ENCODE results near the gene C6orf15. TPM values are rescaled to one million over a fixed set of nuclear protein-coding genes. Genes with fewer than 3 reads are reported as not detected.

Gene C6orf15
- total RNA-seq, 1 experiment from 2014 or later: not detected

DNA sequence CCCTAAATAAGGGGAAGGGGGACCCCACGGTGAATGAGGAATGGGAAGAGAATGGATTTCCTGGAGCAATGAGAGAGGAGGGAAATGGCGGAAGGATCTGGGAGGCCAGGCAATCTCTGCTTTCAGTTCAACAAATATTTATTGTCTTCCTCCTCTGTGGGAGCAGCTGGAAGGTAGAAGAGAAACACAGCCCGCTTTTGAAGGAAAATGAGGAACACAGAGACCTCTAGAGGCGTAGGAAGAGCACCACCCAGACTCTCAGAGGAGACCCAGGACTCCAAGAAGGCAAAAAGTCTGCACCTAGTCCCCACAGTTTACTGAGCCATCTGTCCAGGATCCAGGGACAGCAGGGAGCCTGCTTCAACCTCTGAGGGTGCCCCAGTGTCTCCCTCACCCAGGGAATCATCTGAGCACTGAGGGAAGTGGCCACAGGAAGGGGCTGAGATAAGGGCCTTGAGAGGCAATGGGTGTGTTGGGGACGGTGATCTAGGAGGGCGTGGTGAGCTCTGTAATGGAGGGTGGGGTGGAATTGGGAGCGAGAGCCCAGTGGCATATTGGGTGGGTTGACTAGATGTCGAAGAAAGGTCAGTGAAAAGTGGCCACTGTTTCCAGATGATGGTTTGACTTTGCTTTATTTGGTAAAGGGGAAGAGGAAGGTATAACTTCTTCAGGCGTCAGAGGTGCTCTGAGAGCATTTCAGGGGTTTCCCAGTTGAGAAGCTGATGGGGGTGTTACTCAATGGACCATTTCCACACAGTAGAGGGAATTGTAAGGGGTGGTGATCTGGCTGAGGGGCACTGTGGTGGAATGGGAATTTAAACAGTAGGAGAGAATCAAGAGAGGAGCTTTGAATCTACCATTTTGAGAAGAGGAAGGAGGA is 2.8 kb upstream of the C6orf15 start (continued):
- TF ChIP-seq SP1 (IDR thresholded peaks at IDR 0.05; ENCODE audit: low read depth) (no peak), RAD21 (IDR thresholded peaks at IDR 0.05; ENCODE audit: low read depth) (peak; percentile 60)

DNA sequence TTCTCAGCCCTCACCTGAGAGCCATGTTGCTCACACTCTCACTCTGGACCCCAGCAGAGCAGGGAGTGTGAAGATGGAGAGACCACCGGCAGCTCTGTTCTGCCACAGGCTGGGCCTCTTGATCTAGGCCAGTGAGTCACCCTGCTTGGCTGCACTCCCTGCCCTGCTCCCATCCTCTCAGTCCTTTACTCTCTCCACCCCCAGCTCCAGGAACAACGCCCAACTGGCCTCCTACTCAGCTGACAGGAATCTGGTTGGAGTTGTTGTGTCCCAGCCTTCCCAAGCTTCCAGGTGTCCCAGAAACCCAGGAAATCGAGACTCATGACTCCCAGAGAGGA is 2.1 kb upstream of the C6orf15 start, which contains the start of gene PSORS1C1:
Gene PSORS1C1 (plus strand): TSS at position 260 of the 338 bp plus-strand sequence. CDS start 14,833 bp downstream, outside the sequence.
- intact Hi-C loops (cut with micrococcal nuclease): loop anchor here (1.0 kb wide), 1 partner anchor 12 kb away; no protein-coding TSS in a partner anchor
- H3K27ac ChIP-seq (ENCODE audit: low read depth, low read length): peak within 1 kb of the TSS; percentile 83
- H3K79me2 ChIP-seq (ENCODE audit: insufficient read depth, low read length): peaks cover 8% of the 10 kb centered on the region; the same call in 1 of the 2 replicates
- H3K4me3 ChIP-seq (replicated peaks in 1 of 2; ENCODE audit: low read depth in 1 of 2, low read length in 2 of 2): peak within 1 kb of the TSS; percentile 51 to 64
- DNase-seq (ENCODE audit: low read depth, low spot score) (peak; percentile 90), ATAC-seq (peak; percentile 91)
- peak within 1 kb of the TSS; percentile 92 for H3K4me2 ChIP-seq (ENCODE audit: low read length)
- peak within 1 kb of the TSS; percentile 43 for H2AFZ ChIP-seq (ENCODE audit: low read depth, low read length, poor library complexity, severe bottlenecking)
- peak within 1 kb of the TSS; percentile 73 for H3K9ac ChIP-seq (ENCODE audit: low read length)
- CTCF ChIA-PET: interaction anchor here (0.7 to 2.6 kb wide), 14 partner anchors 12 to 292 kb away, joined by 3 to 21 read pairs (median 4); partner anchors contain the start of gene PSORS1C2
- H3K36me3 ChIP-seq (ENCODE audit: control insufficient read depth in 1 of 2, insufficient read depth in 2 of 2, low read length in 2 of 2): no peaks in the 10 kb centered on the region
- no peaks in the 10 kb centered on the region for H3K9me2 ChIP-seq (ENCODE audit: insufficient read depth)
- POLR2A ChIA-PET: interaction anchor here (0.6 to 2.8 kb wide), 14 partner anchors 10 to 517 kb away, joined by 3 to 11 read pairs (median 5); partner anchors contain the start of genes MICA and TCF19
- H3K27me3 ChIP-seq (ENCODE audit: insufficient read depth, low read length): no peaks in the 10 kb centered on the region
- no peaks in the 10 kb centered on the region for H3K9me3 ChIP-seq (ENCODE audit: control insufficient read depth in 1 of 2, insufficient read depth in 1 of 2, low read depth in 1 of 2, low read length in 2 of 2)
- peaks cover 29 to 51% of the 10 kb centered on the region in 2 experiments for H3K4me1 ChIP-seq (ENCODE audit: control insufficient read depth in 1 of 2, insufficient read depth in 2 of 2, low read length in 2 of 2)
- H4K20me1 ChIP-seq (ENCODE audit: insufficient read depth): no peaks in the 10 kb centered on the region
- no TSS peak for BruUV-seq (replicated peaks)
- RAD21 ChIA-PET (ENCODE audit: low non-redundant PET in 1 of 2, low total read pairs in 2 of 2, uncharacterized antibody in 2 of 2, unreplicated experiment in 2 of 2): interaction anchor here (0.6 to 1.5 kb wide), 5 partner anchors 10 to 35 kb away, joined by 3 to 6 read pairs (median 5); no protein-coding TSS in a partner anchor
- TF ChIP-seq CEBPB (IDR thresholded peaks at IDR 0.05; ENCODE audit: low read depth): no peak
- TF ChIP-seq, protein P1, sequence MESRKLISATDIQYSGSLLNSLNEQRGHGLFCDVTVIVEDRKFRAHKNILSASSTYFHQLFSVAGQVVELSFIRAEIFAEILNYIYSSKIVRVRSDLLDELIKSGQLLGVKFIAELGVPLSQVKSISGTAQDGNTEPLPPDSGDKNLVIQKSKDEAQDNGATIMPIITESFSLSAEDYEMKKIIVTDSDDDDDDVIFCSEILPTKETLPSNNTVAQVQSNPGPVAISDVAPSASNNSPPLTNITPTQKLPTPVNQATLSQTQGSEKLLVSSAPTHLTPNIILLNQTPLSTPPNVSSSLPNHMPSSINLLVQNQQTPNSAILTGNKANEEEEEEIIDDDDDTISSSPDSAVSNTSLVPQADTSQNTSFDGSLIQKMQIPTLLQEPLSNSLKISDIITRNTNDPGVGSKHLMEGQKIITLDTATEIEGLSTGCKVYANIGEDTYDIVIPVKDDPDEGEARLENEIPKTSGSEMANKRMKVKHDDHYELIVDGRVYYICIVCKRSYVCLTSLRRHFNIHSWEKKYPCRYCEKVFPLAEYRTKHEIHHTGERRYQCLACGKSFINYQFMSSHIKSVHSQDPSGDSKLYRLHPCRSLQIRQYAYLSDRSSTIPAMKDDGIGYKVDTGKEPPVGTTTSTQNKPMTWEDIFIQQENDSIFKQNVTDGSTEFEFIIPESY (IDR thresholded peaks at IDR 0.05; ENCODE audit: extremely low read depth, insufficient replicate concordance, low read length): no peak
- peak; percentile 63 for TF ChIP-seq POLR2AphosphoS5 (IDR thresholded peaks at IDR 0.05; ENCODE audit: low read depth, low read length)
- peak; percentile 17; the same call in 1 of the 2 replicates for TF ChIP-seq SIN3A (IDR thresholded peaks at IDR 0.05; ENCODE audit: low read depth)
- TF ChIP-seq, protein P2, sequence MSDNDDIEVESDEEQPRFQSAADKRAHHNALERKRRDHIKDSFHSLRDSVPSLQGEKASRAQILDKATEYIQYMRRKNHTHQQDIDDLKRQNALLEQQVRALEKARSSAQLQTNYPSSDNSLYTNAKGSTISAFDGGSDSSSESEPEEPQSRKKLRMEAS (IDR thresholded peaks at IDR 0.05): no peak
- no peak for TF ChIP-seq ELF1 (IDR thresholded peaks at IDR 0.05; ENCODE audit: borderline replicate concordance, low read depth)
- TF ChIP-seq ZNF274 (IDR thresholded peaks at IDR 0.05; ENCODE audit: low read depth, low read length): no peak
- TF ChIP-seq EZH2phosphoT487 (IDR thresholded peaks at IDR 0.05; ENCODE audit: borderline replicate concordance): no peak
- no peak for TF ChIP-seq YY1 (IDR thresholded peaks at IDR 0.05; ENCODE audit: extremely low read depth, insufficient replicate concordance, low read depth, low read length)
- no peak for TF ChIP-seq EZH2 (IDR thresholded peaks at IDR 0.05)
- peak; percentile 90 for TF ChIP-seq SP1 (IDR thresholded peaks at IDR 0.05; ENCODE audit: low read depth)
- TF ChIP-seq TCF7L2 (IDR thresholded peaks at IDR 0.05; ENCODE audit: borderline replicate concordance, extremely low read depth, insufficient read depth, insufficient read length): peak; percentile 61
- TF ChIP-seq, protein P3, sequence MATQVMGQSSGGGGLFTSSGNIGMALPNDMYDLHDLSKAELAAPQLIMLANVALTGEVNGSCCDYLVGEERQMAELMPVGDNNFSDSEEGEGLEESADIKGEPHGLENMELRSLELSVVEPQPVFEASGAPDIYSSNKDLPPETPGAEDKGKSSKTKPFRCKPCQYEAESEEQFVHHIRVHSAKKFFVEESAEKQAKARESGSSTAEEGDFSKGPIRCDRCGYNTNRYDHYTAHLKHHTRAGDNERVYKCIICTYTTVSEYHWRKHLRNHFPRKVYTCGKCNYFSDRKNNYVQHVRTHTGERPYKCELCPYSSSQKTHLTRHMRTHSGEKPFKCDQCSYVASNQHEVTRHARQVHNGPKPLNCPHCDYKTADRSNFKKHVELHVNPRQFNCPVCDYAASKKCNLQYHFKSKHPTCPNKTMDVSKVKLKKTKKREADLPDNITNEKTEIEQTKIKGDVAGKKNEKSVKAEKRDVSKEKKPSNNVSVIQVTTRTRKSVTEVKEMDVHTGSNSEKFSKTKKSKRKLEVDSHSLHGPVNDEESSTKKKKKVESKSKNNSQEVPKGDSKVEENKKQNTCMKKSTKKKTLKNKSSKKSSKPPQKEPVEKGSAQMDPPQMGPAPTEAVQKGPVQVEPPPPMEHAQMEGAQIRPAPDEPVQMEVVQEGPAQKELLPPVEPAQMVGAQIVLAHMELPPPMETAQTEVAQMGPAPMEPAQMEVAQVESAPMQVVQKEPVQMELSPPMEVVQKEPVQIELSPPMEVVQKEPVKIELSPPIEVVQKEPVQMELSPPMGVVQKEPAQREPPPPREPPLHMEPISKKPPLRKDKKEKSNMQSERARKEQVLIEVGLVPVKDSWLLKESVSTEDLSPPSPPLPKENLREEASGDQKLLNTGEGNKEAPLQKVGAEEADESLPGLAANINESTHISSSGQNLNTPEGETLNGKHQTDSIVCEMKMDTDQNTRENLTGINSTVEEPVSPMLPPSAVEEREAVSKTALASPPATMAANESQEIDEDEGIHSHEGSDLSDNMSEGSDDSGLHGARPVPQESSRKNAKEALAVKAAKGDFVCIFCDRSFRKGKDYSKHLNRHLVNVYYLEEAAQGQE (IDR thresholded peaks at IDR 0.05; ENCODE audit: low read depth): no peak
- no peak for TF ChIP-seq RAD21 (IDR thresholded peaks at IDR 0.05; ENCODE audit: low read depth)
- TF ChIP-seq POLR2A (IDR thresholded peaks at IDR 0.05; ENCODE audit: borderline replicate concordance, extremely low read depth, insufficient read depth, insufficient read length): no peak
- 0 out of 2 replicates have a peak, but pooled peaks have one; percentile 15 for TF ChIP-seq CBX3 (IDR thresholded peaks at IDR 0.05; ENCODE audit: low read depth)
- TF ChIP-seq EGR1 (IDR thresholded peaks at IDR 0.05; ENCODE audit: low read depth): peak; percentile 48; the same call in 1 of the 2 replicates
- TF ChIP-seq, protein P4, sequence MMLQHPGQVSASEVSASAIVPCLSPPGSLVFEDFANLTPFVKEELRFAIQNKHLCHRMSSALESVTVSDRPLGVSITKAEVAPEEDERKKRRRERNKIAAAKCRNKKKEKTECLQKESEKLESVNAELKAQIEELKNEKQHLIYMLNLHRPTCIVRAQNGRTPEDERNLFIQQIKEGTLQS (IDR thresholded peaks at IDR 0.05): no peak
